Measurements from ENCODE around the gene GTF2H1.

GTF2H1 gene

GRCh38 chr11:18294862-18295261 is 27.5 kb upstream of the GTF2H1 start:
- no peak overlapping the region for H3K9ac ChIP-seq (ENCODE audit: insufficient read length, low read depth)
- H3K4me1 ChIP-seq (ENCODE audit: insufficient read depth, insufficient read length), result no peaks in the 10 kb centered on the region
- H3K36me3 ChIP-seq (ENCODE audit: insufficient read depth, insufficient read length, low read length), result peaks cover 69% of the 10 kb centered on the region

GRCh38 chr11:18295316-18295715 is 27.1 kb upstream of the GTF2H1 start:
- Histone ChIP-seq H3K4me3 (ENCODE audit: insufficient read length, low read depth) (no peak overlapping the region), H3K36me3 (ENCODE audit: insufficient read depth, insufficient read length, low read length) (peaks cover 65% of the 10 kb centered on the region), H3K4me1 (ENCODE audit: insufficient read depth, insufficient read length) (no peaks in the 10 kb centered on the region), H3K9me3 (ENCODE audit: insufficient read depth, low read length) (no peaks in the 10 kb centered on the region), H3K9ac (ENCODE audit: insufficient read length, low read depth) (no peak overlapping the region), H3K27me3 (ENCODE audit: insufficient read depth, insufficient read length) (no peaks in the 10 kb centered on the region)
- TF ChIP-seq YY1 (IDR thresholded peaks at IDR 0.05; ENCODE audit: insufficient read depth, insufficient read length) (no peak), ZNF274 (IDR thresholded peaks at IDR 0.05; ENCODE audit: low read depth, low read length) (no peak), SUZ12 (IDR thresholded peaks at IDR 0.05; ENCODE audit: extremely low read depth, insufficient read depth, insufficient read length) (no peak)
- no peak for DNase-seq (ENCODE audit: low read depth, low spot score)

More at GRCh38 chr11:18294862-18295261, 27.5 kb upstream of the GTF2H1 start:
- Histone ChIP-seq H3K9me3 (ENCODE audit: insufficient read depth, low read length) (no peaks in the 10 kb centered on the region), H3K4me3 (ENCODE audit: insufficient read length, low read depth) (no peak overlapping the region), H3K27me3 (ENCODE audit: insufficient read depth, insufficient read length) (no peaks in the 10 kb centered on the region)
- no peak for TF ChIP-seq SUZ12 (IDR thresholded peaks at IDR 0.05; ENCODE audit: extremely low read depth, insufficient read depth, insufficient read length)
- no peak for TF ChIP-seq YY1 (IDR thresholded peaks at IDR 0.05; ENCODE audit: insufficient read depth, insufficient read length)
- TF ChIP-seq ZNF274 (IDR thresholded peaks at IDR 0.05; ENCODE audit: low read depth, low read length), result no peak
- DNase-seq (ENCODE audit: low read depth, low spot score), result no peak

GRCh38 chr11:18299721-18300120 is 22.6 kb upstream of the GTF2H1 start:
- H3K27me3 ChIP-seq (ENCODE audit: insufficient read depth, insufficient read length), result no peaks in the 10 kb centered on the region
- peaks cover 59% of the 10 kb centered on the region for H3K36me3 ChIP-seq (ENCODE audit: insufficient read depth, insufficient read length, low read length)

GRCh38 chr11:18304745-18305144 is 17.6 kb upstream of the GTF2H1 start:
- Histone ChIP-seq H3K9me3 (ENCODE audit: insufficient read depth, low read length) (no peaks in the 10 kb centered on the region), H3K4me3 (ENCODE audit: insufficient read length, low read depth) (no peak overlapping the region), H3K27me3 (ENCODE audit: insufficient read depth, insufficient read length) (no peaks in the 10 kb centered on the region), H3K36me3 (ENCODE audit: insufficient read depth, insufficient read length, low read length) (peaks cover 65% of the 10 kb centered on the region), H3K9ac (ENCODE audit: insufficient read length, low read depth) (no peak overlapping the region), H3K4me1 (ENCODE audit: insufficient read depth, insufficient read length) (no peaks in the 10 kb centered on the region)
- TF ChIP-seq SUZ12 (IDR thresholded peaks at IDR 0.05; ENCODE audit: extremely low read depth, insufficient read depth, insufficient read length) (no peak), ZNF274 (IDR thresholded peaks at IDR 0.05; ENCODE audit: low read depth, low read length) (no peak), YY1 (IDR thresholded peaks at IDR 0.05; ENCODE audit: insufficient read depth, insufficient read length) (no peak)
- DNase-seq (ENCODE audit: low read depth, low spot score), result no peak

More at GRCh38 chr11:18299721-18300120, 22.6 kb upstream of the GTF2H1 start:
- TF ChIP-seq ZNF274 (IDR thresholded peaks at IDR 0.05; ENCODE audit: low read depth, low read length), result no peak
- no peak for TF ChIP-seq SUZ12 (IDR thresholded peaks at IDR 0.05; ENCODE audit: extremely low read depth, insufficient read depth, insufficient read length)
- TF ChIP-seq YY1 (IDR thresholded peaks at IDR 0.05; ENCODE audit: insufficient read depth, insufficient read length), result no peak
- DNase-seq (ENCODE audit: low read depth, low spot score), result no peak
- no peak overlapping the region for H3K9ac ChIP-seq (ENCODE audit: insufficient read length, low read depth)
- H3K4me1 ChIP-seq (ENCODE audit: insufficient read depth, insufficient read length), result no peaks in the 10 kb centered on the region
- no peak overlapping the region for H3K4me3 ChIP-seq (ENCODE audit: insufficient read length, low read depth)
- H3K9me3 ChIP-seq (ENCODE audit: insufficient read depth, low read length), result no peaks in the 10 kb centered on the region

- H3K27me3 ChIP-seq (ENCODE audit: insufficient read depth, insufficient read length), result no peaks in the 10 kb centered on the region
- no peaks in the 10 kb centered on the region for H3K4me1 ChIP-seq (ENCODE audit: insufficient read depth, insufficient read length)
- DNase-seq (ENCODE audit: low read depth, low spot score), result no peak
- H3K4me3 ChIP-seq (ENCODE audit: insufficient read length, low read depth), result no peak overlapping the region
- no peak overlapping the region for H3K9ac ChIP-seq (ENCODE audit: insufficient read length, low read depth)
- peaks cover 67% of the 10 kb centered on the region for H3K36me3 ChIP-seq (ENCODE audit: insufficient read depth, insufficient read length, low read length)
- H3K9me3 ChIP-seq (ENCODE audit: insufficient read depth, low read length), result no peaks in the 10 kb centered on the region
- TF ChIP-seq SUZ12 (IDR thresholded peaks at IDR 0.05; ENCODE audit: extremely low read depth, insufficient read depth, insufficient read length) (no peak), ZNF274 (IDR thresholded peaks at IDR 0.05; ENCODE audit: low read depth, low read length) (no peak), YY1 (IDR thresholded peaks at IDR 0.05; ENCODE audit: insufficient read depth, insufficient read length) (no peak)
Observed at GRCh38 chr11:18307461-18308139, 14.8 kb upstream of the GTF2H1 start.

GRCh38 chr11:18308242-18308641 is 14.1 kb upstream of the GTF2H1 start:
- Histone ChIP-seq H3K9ac (ENCODE audit: insufficient read length, low read depth) (no peak overlapping the region), H3K36me3 (ENCODE audit: insufficient read depth, insufficient read length, low read length) (peaks cover 65% of the 10 kb centered on the region), H3K4me1 (ENCODE audit: insufficient read depth, insufficient read length) (no peaks in the 10 kb centered on the region), H3K27me3 (ENCODE audit: insufficient read depth, insufficient read length) (no peaks in the 10 kb centered on the region), H3K9me3 (ENCODE audit: insufficient read depth, low read length) (no peaks in the 10 kb centered on the region), H3K4me3 (ENCODE audit: insufficient read length, low read depth) (no peak overlapping the region)
- DNase-seq (ENCODE audit: low read depth, low spot score), result no peak
- TF ChIP-seq SUZ12 (IDR thresholded peaks at IDR 0.05; ENCODE audit: extremely low read depth, insufficient read depth, insufficient read length), result no peak
- no peak for TF ChIP-seq YY1 (IDR thresholded peaks at IDR 0.05; ENCODE audit: insufficient read depth, insufficient read length)
- TF ChIP-seq ZNF274 (IDR thresholded peaks at IDR 0.05; ENCODE audit: low read depth, low read length), result no peak

- Histone ChIP-seq H3K4me3 (ENCODE audit: insufficient read length, low read depth) (no peak overlapping the region), H3K36me3 (ENCODE audit: insufficient read depth, insufficient read length, low read length) (peaks cover 57% of the 10 kb centered on the region), H3K4me1 (ENCODE audit: insufficient read depth, insufficient read length) (no peaks in the 10 kb centered on the region), H3K9me3 (ENCODE audit: insufficient read depth, low read length) (no peaks in the 10 kb centered on the region), H3K9ac (ENCODE audit: insufficient read length, low read depth) (no peak overlapping the region), H3K27me3 (ENCODE audit: insufficient read depth, insufficient read length) (no peaks in the 10 kb centered on the region)
- TF ChIP-seq SUZ12 (IDR thresholded peaks at IDR 0.05; ENCODE audit: extremely low read depth, insufficient read depth, insufficient read length) (no peak), YY1 (IDR thresholded peaks at IDR 0.05; ENCODE audit: insufficient read depth, insufficient read length) (no peak), ZNF274 (IDR thresholded peaks at IDR 0.05; ENCODE audit: low read depth, low read length) (no peak)
- no peak for DNase-seq (ENCODE audit: low read depth, low spot score)
Observed at GRCh38 chr11:18309691-18310090, 12.7 kb upstream of the GTF2H1 start.

All from NT2/D1 (cell line).